GM04504 (cell line): ENCODE data around the gene SLC12A7.
"Not testable (repeated sequence)": the region's sequence is repeated elsewhere in the genome, so short reads cannot be mapped to it uniquely, and the experiment has no call there.

Experiments
- DNase-seq: peaks from one replicate; pipeline ENCODE4 v3.0.0-alpha.2; 2012; ENCODE audit warnings: low read depth

The SLC12A7 gene

GRCh38 chr5:1140818-1141189, 28.9 kb upstream of the SLC12A7 start:
- DNase-seq: no peak

GRCh38 chr5:1140171-1140817, 28.4 kb upstream of the SLC12A7 start:
- no peak for DNase-seq

- no peak for DNase-seq
Observed at GRCh38 chr5:1139331-1140170, 27.7 kb upstream of the SLC12A7 start.

- DNase-seq: no peak
Observed at GRCh38 chr5:1138445-1139245, 26.8 kb upstream of the SLC12A7 start.

GRCh38 chr5:1137567-1138444, 25.9 kb upstream of the SLC12A7 start:
- DNase-seq: no peak

- no peak for DNase-seq
Observed at GRCh38 chr5:1136814-1137213, 25.0 kb upstream of the SLC12A7 start.

- DNase-seq: no peak
Observed at GRCh38 chr5:1135696-1136525, 24.0 kb upstream of the SLC12A7 start.

- DNase-seq: no peak
Observed at GRCh38 chr5:1134478-1134877, 22.6 kb upstream of the SLC12A7 start.

GRCh38 chr5:1133510-1134201, 21.8 kb upstream of the SLC12A7 start:
- no peak for DNase-seq

- DNase-seq: no peak
Observed at GRCh38 chr5:1133108-1133507, 21.2 kb upstream of the SLC12A7 start.

- DNase-seq: no peak
Observed at GRCh38 chr5:1132570-1132969, 20.7 kb upstream of the SLC12A7 start.

GRCh38 chr5:1131726-1132125, 19.9 kb upstream of the SLC12A7 start:
- no peak for DNase-seq

- DNase-seq: no peak
Observed at GRCh38 chr5:1131191-1131621, 19.3 kb upstream of the SLC12A7 start.

GRCh38 chr5:1130218-1130946, 18.5 kb upstream of the SLC12A7 start:
- no peak for DNase-seq

- no peak for DNase-seq
Observed at GRCh38 chr5:1129711-1130055, 17.8 kb upstream of the SLC12A7 start.

- no peak for DNase-seq
Observed at GRCh38 chr5:1128977-1129710, 17.3 kb upstream of the SLC12A7 start.

- DNase-seq: peak; percentile 8
Observed at GRCh38 chr5:1127959-1128785, 16.3 kb upstream of the SLC12A7 start.

GRCh38 chr5:1125695-1126094, 13.8 kb upstream of the SLC12A7 start:
- not testable (repeated sequence) for DNase-seq
